Activated CD4-positive, CD25-positive, alpha-beta regulatory T cell (primary cell): ENCODE data around the gene ATP1A1.

Source experiments
- DNase-seq, 4 experiments: peaks; one replicate each; lab custom pipeline; 2025; lab: John Stamatoyannopoulos, UW

The ATP1A1 gene

GRCh38 chr1:116372191-116372590 lies 853 bp upstream of the ATP1A1 start:
- no peak for DNase-seq

GRCh38 chr1:116373431-116374352 lies 648 bp downstream of the ATP1A1 start:
- DNase-seq = peak in 2 of 4 experiments; percentile 20 to 33

GRCh38 chr1:116374353-116375147 lies 1.5 kb downstream of the ATP1A1 start:
- no peak for DNase-seq

GRCh38 chr1:116375148-116375886 lies 2.3 kb downstream of the ATP1A1 start:
- DNase-seq = no peak

- DNase-seq = no peak
Observed at GRCh38 chr1:116375887-116376728, 3.1 kb downstream of the ATP1A1 start.

- DNase-seq = no peak
Observed at GRCh38 chr1:116376729-116377086, 3.7 kb downstream of the ATP1A1 start.

GRCh38 chr1:116377541-116378529 lies 4.8 kb downstream of the ATP1A1 start:
- DNase-seq = no peak

GRCh38 chr1:116379057-116379630 lies 6.1 kb downstream of the ATP1A1 start:
- no peak for DNase-seq

- no peak for DNase-seq
Observed at GRCh38 chr1:116379674-116380498, 6.8 kb downstream of the ATP1A1 start.

- no peak for DNase-seq
Observed at GRCh38 chr1:116380499-116381242, 7.6 kb downstream of the ATP1A1 start.

- no peak for DNase-seq
Observed at GRCh38 chr1:116382321-116382720, 9.3 kb downstream of the ATP1A1 start.

- DNase-seq = no peak
Observed at GRCh38 chr1:116382857-116383483, 9.9 kb downstream of the ATP1A1 start.

- no peak for DNase-seq
Observed at GRCh38 chr1:116386042-116386441, 13.0 kb downstream of the ATP1A1 start.

- DNase-seq = no peak
Observed at GRCh38 chr1:116387551-116387950, 14.5 kb downstream of the ATP1A1 start.

- DNase-seq = no peak
Observed at GRCh38 chr1:116388122-116388521, 15.1 kb downstream of the ATP1A1 start.

GRCh38 chr1:116389013-116389412 lies 16.0 kb downstream of the ATP1A1 start:
- DNase-seq = no peak

GRCh38 chr1:116389686-116390085 lies 16.6 kb downstream of the ATP1A1 start:
- no peak for DNase-seq

- DNase-seq = no peak
Observed at GRCh38 chr1:116390195-116390594, 17.2 kb downstream of the ATP1A1 start.
